Hypothalamus (tissue), 51 donors: Measurements from ENCODE around the gene AVPR2.

Source experiments
- DNase-seq, 51 donors: peaks; one replicate each; lab custom pipeline; 2025; lab: John Stamatoyannopoulos, UW

The AVPR2 gene

DNA sequence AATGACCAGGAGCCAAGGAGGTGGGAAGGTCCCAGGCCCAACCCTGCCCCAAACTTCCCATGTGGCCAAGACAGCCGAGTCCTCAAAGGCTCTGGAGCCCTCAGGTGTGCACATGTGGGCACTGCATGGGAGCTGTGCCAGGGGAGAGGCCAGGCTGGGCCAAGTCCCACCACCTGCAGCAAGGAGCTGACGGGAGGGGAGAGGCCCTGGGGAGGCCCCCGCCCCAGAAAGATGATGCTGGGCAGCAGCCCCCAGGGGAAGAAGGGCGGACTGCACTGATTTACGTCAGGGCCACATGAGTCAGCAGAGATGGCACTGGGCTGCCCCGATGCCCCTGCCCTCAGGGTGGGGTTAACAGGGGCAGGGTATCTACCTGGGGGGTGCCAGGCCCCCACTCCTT lies 19.9 kb upstream of the AVPR2 start:
- DNase-seq = no peak

DNA sequence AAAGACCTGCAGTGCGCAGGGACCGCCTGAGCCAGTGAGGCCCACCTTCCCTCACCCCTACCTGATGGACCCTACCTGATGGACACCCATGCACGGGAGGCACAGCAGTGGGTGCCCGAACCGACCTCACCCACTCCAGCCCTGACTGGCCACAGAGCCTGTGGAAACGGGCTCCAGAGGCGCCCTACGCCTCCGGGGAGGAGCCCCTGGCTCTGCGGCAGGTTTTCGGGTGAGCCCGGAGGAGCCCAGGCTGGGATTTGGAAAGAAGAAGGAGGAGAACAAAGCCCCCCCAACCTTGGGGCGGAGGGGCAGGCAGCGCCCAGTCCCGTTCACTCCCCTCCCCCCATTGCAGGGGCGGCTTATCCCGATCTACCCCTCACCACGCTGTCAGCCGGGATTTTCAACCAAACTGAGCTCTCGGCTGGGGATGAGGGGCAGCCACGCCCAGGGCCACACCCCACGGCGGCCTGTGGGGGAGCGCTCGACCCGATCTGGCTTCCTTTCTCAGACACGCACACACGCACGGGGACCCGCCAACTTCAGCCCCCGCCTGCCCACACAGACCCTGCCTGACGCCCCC lies 19.2 kb upstream of the AVPR2 start:
- no peak for DNase-seq

DNA sequence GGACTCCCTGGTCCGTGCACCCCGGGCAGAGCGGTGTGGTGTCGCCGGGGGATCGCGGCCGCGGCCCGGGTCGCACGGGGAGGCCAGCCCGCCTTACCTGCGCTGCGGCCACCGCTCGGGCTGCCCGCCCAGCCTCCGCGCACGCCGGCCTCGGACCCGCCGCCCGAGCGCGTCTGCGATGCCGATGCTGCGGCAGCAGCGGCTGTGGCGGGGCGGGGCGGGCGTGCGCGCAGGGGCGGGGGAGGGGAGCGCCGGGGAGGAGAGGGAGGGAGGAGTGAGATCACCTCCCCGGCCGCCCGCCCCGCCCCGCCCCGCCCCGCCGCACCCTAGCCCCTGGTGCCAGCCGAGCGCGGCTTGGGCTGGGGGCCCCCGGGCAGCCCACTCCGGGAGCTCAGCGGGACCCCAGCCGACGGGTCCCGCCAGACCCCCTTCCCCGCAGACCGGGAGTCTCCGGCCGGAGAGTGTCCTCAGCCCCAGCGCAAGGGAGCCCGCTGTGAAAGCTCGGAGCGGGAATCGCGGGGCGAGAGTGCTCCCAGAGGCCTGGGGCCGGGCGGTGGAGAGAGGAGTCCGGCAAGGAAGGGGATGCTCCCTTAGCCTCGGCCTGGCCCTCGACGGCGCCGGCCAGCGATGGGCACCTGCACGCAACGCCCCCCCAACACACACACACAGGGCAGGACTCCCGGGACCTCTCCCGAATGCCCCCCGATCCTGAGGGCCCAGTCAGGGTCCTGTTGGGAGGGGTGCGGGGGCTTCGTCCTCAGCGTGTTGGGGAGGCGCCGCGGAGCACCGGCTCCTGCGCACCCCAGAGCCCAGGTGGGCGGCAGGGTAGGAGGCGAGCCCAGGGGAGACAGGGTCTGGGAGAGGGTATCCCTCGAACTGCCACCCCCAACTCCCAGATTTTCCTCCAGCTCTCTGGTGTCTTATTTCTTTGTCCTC lies 18.2 kb upstream of the AVPR2 start, which contains the start of gene L1CAM:
L1CAM (minus strand) TSS at position 206 of the 936 bp plus-strand sequence. CDS start 10,337 bp downstream, outside the sequence.
- DNase-seq = no peak

DNA sequence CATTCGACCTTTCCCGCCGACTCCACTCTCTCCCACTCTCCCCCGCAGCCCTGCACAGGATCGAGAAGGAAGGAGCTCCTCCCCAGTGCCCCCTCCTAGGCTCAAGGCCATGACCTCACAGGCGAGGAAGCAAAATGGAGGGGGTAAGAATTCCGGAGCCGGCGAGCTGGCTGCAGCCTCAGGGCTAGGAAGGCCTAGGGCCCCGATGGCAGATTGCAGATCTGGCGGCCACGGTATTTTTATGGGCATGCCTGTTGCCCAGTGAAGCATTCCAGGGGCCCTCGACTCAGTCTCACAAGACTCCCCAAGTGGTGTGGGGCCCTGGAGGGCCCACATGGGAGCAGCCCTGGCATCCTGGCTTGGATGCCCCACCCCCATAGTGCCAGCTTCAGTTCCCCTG lies 17.6 kb upstream of the AVPR2 start:
- DNase-seq = no peak

DNA sequence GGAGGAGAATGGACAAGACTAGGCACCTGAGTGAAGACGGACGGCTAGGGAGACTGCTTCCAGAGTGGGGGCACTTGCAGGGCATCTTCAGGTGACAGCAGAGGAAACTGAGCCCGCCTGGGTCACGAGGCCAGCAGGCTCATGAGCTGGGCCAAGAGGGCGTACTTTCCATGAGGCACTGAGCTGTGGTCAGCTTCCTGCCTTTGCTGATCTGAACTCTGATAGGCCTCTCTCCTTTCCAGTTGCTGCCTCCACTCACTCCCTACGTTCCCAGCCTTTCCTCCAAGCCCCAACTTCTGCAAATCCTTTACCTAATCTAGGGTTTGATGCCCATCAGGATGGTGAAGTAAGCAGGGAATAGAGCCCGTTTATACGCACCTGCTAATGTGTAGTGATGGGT lies 17.1 kb upstream of the AVPR2 start:
- no peak for DNase-seq

DNA sequence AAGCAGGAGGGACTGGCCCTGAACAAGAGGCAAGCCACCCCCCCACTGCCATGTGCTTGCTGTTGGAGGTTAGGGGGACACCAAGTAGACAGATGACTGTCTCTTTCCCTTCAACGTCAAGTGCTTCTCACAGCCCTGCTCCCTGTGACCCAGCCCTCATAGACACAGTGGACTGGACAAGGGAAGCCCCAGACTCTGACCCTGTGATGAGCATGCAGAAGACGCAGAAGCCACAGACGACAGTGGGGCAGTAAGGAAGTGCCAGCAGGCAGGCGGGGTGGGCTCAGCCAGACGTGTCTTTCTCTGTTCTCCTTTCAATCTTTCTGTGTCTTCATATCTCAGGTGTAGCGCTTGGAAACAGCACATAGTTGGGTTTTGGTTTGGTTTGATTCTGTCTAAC lies 16.1 kb upstream of the AVPR2 start:
- no peak for DNase-seq

DNA sequence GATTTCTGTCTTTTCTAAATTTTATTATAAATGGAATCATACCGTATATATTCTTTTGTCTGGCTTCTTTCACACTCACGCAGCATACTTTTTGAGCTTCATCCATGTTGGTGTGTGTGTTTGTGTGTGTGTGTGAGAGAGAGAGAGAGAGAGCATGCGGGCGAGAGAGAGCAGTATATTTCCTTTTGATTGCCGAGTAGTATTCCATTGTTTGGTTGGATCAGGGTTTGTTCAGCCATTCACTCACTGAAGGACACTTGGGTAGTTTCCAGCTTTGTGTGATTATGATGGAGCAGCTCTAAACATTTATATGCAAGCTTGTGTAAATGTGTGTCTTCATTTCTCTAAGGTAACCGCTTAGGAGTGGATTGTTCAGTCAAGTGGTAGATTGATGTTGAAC lies 15.3 kb upstream of the AVPR2 start:
- DNase-seq = no peak

DNA sequence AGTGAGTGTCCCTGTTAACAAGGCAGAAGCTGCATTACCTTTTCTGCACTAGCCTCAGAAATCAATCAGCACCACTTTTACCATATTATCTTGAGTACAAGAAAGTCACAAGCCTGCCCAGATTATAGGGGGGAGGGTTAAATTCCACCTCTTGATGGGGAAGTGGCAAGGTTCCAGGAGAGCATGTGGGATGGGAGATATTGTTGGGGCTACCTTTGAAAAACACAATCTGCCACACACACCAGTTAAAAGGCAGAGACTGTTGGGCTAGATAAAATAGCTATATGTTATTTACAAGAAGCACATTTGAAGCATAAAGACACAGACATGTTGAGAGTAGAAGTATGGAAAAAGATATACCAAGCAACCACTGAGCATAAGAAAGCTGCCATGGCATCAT lies 6.6 kb upstream of the AVPR2 start:
- no peak for DNase-seq

DNA sequence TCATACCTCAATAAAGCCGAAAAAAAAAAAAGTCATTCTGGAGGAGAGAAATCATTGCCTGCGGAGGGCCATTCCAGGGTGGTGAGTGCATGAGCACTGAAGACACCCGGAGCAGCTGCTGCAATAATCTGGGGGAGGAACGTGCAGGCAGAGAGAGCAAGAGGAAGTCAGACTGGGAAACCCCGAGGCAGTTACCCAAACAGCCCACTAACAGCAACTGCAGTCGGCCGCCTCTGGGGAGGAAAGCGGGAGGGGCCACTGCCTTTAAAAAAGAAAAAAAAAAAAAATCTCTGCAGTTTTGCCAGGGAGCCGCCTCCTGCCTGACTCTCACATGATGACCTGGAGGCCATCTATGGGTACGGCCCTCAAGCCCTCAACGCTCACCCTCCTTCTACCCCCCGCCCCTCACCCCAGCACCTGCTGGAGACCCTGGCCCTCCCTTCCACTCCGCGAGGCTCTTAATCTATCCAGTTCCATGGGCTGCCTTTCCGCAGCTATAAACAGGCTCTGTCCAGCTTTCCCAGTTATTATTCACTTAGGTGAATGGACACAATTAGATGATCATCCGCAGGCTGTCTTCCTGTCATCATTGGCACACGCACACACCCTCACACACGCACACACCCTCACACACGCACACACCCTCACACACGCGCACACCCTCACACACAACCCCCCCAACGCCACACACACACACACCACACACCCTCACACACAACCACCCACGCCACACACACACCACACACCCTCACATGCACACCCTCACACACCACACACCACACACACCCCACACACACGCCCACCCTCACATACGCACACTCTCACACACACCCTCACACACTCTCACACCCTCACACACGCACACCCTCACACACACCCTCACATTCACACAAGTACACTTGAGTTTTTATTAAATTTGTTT lies 3.4 kb upstream of the AVPR2 start:
- DNase-seq = peak in 1 of 51 donors; percentile 16

DNA sequence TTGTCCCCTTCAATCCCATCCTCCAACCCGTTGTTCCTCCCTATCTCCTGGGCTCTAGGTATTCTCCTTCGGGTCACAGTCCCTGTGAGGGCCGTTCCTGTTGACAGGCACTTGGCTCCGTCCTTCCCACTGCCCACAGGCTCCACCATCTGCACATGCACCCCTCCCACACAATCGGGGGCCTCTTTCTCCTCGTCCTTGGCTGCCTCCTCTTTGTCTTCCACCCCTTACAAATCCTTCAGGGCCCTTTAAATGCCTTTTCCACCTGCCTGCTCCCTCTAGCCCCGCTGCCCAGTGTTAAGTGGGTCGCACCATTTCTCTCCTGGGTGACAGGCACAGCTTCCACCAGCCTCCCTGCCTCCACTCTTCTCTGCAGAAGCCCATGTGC lies 2.7 kb upstream of the AVPR2 start:
- DNase-seq = no peak

DNA sequence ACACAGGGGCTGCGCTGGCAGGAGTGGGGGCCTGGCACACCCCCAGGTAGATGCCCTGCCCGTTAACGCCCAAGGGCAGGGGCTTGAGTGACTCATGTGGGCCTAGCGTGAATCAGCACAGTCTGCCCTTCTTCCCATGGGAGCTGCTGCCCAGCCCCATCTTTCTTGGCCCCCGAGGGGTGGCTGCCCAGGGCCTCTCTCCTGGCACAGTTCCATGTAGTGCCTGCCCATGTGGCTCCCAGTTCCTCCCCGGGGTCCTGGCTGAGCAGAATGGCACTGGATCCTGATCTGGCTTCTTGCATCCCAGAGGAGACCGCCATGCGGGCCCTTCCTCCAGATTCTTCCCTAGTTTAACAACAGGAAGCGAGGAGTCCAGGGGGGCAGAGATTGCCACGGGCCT lies 2.1 kb upstream of the AVPR2 start:
- no peak for DNase-seq

DNA sequence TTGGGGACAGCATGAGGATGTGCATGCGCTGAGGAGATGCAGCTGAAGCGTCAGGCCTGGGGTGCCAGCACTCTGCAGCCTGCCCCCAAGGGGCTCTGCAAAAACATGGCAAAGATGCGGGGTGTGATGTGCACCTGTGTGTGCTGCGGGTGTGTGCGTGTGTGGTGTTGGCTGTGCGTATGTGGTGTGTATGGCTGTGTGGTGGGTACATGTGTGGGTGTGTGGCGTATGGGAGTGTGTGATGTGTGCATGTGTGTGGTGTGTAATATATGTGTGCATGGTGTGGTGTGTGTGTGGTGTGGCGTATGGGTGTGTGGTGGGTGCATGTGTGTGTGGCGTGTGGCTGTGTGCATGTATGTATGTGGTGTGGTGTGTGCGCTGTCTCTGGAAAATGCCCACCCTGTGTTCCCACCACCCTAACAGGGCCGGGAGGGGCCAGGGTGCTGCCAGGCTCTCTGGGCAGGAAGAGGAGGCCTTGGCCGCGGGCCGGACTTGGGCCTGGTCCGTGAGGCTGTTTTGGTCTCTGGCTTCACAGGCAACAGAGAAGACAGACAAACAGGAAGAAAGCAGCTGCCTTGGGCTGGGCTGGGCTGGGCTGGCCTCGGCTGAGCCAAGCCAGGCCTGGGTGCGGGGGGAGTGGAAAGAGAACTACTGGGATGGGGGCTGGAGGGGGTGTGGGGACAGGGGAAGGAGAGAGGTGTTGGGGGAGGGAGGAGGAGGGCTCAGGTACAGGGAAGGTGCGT lies 1.1 kb upstream of the AVPR2 start:
- DNase-seq = no peak

DNA sequence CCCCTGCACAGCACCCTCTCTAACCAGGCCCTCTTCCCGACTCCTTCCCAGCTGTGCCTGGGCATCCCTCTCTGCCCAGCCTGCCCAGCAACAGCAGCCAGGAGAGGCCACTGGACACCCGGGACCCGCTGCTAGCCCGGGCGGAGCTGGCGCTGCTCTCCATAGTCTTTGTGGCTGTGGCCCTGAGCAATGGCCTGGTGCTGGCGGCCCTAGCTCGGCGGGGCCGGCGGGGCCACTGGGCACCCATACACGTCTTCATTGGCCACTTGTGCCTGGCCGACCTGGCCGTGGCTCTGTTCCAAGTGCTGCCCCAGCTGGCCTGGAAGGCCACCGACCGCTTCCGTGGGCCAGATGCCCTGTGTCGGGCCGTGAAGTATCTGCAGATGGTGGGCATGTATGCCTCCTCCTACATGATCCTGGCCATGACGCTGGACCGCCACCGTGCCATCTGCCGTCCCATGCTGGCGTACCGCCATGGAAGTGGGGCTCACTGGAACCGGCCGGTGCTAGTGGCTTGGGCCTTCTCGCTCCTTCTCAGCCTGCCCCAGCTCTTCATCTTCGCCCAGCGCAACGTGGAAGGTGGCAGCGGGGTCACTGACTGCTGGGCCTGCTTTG lies 1.1 kb downstream of the AVPR2 start:
- DNase-seq = no peak

DNA sequence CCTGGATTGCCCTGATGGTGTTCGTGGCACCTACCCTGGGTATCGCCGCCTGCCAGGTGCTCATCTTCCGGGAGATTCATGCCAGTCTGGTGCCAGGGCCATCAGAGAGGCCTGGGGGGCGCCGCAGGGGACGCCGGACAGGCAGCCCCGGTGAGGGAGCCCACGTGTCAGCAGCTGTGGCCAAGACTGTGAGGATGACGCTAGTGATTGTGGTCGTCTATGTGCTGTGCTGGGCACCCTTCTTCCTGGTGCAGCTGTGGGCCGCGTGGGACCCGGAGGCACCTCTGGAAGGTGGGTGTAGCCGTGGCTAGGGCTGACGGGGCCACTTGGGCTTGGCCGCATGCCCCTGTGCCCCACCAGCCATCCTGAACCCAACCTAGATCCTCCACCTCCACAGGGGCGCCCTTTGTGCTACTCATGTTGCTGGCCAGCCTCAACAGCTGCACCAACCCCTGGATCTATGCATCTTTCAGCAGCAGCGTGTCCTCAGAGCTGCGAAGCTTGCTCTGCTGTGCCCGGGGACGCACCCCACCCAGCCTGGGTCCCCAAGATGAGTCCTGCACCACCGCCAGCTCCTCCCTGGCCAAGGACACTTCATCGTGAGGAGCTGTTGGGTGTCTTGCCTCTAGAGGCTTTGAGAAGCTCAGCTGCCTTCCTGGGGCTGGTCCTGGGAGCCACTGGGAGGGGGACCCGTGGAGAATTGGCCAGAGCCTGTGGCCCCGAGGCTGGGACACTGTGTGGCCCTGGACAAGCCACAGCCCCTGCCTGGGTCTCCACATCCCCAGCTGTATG lies 1.8 kb downstream of the AVPR2 start:
- no peak for DNase-seq

DNA sequence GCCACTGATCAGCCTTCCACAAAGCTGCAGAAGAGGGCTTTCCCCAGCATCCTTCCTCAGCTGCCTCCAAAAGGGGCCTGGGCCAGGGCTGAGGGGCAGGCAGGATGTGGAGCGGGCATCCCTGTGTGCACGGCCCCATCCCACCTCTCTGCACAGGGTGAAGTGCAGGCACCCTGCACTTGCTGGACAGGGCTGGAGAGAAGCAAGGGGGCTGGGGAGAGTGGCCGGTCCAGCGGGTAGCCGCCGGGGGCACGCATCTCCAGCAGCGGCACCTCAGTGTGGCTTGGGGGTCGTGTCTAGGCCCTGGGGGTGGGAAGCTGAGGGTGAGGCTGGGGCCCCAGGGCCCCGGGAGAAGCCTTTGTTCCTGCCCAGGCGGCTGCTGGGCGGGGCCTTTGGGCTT lies 3.0 kb downstream of the AVPR2 start:
- DNase-seq = no peak

DNA sequence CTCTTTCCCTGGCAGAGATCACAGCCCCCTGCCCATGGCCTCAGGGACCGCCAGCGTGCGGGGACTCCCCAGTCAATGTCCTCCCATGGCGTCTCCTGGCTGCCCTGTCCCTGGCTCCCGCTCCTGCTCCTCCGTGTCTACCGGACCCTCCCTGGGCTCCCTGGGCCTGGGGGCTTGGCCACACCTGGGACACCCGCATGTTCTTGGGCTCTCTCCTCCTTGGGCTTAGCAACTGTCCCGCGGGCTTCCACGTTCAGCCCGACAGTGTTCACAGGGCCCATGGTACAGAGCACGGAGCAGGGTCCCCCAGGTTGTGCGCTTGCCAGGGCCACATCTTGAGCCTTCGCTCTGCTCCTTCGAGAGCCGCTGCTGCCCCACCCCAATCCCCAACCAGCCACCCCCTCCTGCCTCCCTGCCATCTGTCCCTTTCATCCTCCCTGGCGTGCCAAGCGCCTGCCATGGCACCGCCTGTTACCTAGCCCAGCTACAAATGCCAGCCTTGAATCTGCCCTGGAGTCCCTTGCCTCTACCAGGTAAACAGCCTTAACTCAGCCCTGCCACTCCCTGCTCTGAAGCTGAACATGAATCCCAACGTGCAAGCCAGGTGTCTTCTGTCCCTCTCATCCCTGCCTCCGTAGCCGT lies 3.9 kb downstream of the AVPR2 start:
- no peak for DNase-seq

DNA sequence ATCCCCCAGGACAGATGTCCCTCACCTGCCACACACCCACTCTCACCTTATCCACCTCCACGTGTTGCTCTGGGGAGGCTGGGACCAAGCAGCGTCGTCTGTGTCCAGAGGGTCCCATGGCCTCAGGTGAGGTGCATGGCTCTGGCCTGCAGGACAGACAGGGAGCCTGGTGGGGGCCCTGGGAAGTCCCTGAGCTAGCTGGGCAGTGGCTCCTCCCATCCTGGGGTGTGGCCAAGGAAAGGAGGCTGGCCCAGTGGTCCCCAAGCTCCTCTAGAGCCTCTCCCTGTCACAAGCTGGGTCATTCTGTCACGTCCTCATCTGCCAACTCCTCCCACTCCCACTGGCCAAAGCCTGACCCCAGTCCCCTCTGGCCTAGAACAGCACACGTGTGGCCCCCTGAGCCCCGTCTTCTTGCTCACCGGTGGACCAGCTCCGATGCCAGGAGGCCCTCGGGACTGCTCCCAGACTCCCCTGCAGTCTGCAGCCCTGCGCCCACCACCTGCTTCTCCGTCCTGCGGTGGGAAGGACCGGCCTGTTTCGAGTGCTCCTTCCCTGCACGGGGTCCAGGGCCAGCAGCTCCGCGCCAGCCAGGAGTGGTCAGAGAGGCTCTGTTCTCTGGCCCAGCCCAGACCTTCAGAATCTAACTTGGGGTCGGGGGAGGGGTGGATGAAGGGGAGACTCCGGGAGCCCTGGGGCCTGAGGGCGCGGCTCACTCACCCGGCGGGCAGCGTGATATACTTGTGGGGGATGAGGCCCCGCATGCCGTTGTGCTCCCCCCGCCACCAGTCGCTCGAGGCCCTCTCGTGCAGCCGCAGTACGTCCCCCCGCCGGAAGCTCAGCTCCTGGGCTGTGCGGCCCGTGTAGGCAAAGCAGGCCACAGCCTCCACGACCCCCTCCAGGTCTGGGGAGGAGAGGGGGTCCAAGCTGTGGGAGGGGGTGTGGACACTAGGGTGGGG lies 4.8 kb downstream of the AVPR2 start:
- DNase-seq = no peak

DNA sequence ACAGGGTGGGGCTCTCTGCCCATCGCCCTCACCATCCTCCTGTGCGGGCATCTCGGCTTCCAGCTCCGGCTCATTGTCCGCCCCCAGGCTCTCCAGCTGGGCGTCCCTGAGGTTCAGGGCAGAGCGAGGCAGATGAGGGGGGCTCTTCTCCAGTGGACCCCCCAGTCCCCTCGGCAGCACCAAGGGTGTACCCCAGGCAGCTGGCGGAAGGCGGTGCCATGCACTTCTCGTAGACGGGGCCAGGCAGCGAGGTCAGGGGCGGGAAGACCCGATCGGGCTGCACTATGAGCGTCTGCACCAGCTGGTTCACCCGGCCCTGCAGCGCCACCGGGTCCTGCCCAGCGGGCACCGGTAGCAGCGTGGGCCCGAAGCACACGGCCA lies 5.5 kb downstream of the AVPR2 start:
- no peak for DNase-seq
